ENCODE measurements around the gene TMEM165.

TMEM165 gene

DNA sequence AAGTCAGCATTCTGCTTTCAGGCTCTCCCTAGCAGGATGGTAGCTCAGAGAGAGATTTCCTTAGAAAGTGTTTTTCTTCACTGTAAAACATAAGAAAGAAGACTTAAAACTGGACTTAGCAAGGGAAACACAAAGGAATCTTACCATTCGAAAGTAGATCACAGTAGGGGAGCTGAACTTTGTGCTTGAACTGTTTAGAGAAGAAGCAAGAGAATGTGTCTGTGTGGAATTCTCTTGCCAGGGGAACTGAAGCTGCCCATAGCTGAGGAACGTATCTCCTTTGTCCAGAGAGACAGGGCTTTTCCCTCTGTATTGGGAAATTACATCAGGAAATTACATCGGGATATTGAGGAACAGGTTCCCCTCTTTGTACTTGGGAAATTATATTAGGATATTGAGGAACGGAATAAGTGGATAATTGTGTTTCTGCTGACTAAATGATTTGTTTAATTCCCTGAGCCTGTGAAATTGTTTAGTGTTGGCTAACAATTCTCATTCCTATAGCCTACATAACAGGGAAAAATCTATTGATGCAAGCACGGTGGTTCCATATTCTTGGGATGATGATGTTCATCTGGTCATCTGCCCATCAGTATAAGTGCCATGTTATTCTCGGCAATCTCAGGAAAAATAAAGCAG, 28.6 kb upstream of the TMEM165 start:
- DNase-seq: no peak

DNA sequence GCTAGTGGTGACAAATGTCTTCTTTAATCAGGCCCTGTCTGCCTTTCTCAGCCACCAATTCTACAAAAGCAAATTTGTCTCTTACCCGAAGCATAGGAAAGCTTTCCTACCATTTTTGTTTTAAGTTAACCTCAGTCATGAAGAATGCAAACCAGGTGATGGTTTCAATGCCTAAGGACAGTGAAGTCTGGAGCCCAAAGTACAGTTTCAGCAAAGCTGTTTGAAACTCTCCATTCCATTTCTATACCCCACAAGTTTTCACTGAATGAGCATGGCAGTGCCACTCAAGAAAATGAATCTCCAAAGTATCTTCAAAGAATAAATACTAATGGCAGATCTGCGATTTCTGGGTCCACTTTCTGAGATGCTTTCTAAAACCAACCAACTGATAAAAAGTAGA, 25.8 kb upstream of the TMEM165 start:
- no peak for DNase-seq

DNA sequence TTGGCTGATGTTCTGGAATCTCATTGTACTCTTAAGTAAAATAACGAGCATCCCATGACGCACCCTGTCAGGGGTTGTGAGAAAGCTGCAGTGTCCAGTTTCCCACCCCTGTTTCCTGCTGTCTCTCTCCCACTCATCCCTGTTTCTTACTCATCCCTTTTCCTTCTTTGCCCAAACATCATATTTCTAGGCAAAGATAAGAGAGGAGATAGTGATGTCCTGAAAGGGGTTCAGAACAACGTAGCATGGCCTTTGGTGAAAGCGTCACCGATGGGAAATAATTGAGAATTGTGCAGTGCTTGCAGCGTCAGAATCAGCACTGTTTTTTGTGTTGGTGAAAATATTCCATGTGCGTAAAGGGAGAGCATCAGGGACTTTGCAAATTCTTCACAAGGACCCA, 23.5 kb upstream of the TMEM165 start:
- DNase-seq: no peak

DNA sequence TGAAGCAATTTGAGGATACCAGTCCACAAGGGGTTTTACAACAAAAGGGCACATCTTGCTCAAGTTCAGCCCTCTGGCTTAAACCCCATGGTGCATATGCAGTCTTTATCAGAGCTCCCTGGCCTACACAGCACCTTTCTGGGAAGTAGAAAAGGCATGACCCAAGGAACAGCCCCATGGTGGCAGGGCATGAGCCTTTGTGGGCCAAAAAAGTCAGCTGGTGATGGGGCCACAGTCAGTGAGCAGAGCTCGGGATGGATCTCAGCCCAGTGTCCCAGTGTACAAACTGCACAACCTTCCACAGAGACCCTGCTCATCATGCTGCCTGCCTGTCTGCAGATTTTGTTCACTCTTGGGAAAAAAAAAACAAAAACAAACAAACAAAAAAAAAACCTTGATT, 22.3 kb upstream of the TMEM165 start:
- DNase-seq: no peak

DNA sequence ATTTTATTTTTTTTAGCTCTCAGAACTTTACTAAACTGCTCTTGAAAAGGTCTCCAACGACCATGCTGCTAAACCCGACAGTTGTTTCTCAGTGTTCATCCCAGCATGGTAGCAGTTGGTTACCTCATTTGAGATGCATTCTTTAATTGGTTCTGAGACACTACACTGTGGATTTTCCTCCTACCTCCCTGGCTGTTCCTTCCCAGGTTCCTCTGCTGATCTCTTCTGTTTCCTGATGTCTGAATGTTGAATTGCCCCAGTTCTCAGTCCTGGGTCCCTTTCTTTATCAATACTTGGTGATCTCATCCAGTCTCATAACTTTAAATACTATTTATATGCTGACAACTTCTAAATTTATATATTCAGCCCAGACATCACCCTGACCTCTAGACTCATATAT, 19.1 kb upstream of the TMEM165 start:
- DNase-seq: no peak

DNA sequence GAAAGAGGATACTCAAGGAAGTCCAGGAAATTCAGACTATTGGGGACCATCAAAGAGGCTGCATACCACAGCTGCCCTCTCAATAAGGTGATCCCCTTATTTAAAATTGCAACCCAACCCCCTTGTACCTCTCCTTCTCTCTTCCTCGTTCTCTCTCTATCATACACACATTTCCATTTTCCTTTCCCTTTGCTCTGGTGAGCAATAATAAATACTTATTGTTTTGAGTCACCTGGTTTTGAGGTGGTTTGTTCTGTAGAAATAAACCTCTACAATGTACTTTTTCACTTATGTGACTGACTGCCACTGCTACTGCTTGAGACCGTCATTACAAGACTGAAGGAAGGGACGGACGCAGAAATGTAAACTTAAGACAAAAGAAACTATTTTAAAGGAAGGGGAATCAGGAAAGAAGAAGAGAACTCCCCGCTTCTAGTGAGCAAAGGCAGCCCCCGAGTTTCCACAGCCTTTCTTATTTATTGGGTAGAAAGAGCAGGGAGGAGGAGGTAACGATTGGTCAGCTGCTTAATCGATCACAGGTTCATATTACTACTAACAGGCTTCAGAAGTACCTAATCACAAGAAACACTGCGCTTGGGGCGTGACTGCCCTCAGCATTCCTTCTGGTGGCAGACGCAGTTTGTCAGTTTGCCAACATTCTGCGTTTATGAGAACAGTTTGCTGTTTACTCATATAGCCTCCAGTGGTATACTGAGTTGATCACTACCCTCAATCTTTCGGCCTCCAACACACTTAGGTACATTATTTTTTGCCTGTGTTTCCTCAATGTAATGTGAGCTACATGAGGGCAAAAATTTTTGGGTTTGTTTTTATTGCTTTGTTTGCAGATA, 16.9 kb upstream of the TMEM165 start:
- DNase-seq: no peak

DNA sequence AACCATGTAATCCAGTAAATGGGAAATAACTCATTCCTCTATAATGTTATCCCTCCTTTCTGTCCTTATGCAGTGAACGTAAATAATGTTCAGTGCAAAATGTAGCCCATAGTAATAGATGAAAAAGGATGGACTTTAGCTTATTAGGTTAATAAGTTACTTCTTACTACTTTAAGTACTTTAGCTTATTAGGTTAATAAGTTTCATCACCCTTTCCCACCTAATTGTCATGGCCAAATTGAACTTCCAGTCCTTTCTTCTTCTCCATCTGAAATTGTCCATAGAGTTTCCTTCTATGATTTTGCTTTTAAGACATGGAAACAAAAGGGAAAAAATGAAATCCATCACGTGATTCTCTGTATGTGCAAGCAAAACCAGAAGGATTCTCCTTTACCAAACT, 15.2 kb upstream of the TMEM165 start:
- no peak for DNase-seq

DNA sequence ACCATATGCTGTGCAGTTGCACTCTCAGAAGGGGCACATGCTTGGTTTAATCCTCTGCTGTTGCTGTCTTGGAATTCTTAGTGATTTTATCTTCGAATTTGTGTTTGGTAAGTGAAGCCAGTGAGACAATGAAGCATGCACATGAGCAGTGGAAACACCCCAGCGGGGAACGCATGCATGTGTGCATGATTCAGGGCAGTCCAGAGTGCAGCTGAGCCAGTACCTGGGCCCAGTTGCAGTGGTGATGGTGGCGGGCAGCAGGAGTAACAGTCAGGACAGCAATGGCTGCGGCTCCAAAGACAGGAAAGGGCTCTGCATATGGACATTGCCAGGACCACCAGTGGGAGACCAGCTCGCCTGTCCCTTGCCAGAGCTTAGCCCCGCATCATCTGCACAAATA, 14.3 kb upstream of the TMEM165 start:
- no peak for DNase-seq

DNA sequence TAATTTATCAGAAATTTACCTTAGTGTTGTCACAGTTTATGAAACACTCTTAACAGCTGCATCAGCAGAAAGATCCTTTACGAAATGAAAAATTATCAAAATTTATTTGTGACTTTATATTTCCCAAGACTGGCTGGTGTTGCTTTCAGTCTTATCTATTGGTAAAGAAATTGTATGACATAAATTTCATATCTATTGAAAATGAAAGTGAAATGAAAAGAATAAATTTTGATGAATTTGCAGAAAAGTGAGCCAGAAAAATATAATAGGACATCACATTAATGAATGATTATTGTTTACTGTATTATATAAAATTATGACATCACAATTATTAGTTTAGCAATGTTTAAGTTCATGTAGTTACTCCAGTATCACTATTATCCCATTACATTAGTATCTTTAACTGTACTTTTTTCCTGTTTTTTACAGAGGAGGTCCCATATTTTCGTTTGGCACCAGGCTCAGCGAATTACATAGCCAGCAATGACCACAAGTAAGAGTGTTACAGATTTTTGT, 13.2 kb upstream of the TMEM165 start:
- no peak for DNase-seq

DNA sequence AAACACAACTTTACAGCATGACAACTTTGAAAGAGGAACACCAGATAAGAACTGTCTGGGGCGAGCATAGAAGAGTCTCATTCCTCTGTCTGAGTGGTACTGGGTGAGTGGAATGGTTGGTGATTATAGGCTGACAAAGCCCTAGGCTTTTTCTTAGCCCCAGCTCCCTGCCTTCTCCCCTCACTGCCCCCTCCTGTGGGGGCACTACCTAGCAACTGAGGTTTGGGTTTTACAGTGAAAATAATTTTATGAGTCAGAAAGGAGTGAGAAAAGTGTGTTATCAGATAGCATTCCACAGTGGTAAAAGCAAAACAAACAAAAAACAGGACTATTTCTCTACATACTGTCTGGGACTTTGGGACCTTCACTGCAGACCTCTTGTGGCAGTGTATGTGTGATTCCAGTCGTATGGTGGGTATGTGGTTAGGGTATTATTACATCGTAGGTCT, 10.5 kb upstream of the TMEM165 start:
- DNase-seq: no peak

DNA sequence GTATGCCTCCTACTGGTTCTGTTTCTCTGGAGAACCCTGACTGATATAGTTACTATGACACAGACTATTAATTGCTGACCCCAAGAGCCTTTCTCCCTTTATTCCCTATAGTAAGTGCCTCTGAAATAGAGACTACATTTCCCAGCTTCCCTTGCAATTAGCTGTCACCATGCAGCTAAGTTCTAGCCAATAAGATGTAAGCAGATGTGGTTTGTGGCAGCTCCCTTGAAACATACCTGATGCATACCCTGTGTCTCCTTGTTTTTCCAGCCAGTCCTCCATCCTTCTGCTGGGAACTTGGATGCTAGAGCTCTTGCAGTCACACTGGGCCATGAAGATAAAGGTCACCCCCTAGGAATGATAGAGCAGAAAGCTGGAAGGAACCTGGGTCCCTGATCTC, 9.7 kb upstream of the TMEM165 start:
- peak; percentile 74 to 87 for DNase-seq

DNA sequence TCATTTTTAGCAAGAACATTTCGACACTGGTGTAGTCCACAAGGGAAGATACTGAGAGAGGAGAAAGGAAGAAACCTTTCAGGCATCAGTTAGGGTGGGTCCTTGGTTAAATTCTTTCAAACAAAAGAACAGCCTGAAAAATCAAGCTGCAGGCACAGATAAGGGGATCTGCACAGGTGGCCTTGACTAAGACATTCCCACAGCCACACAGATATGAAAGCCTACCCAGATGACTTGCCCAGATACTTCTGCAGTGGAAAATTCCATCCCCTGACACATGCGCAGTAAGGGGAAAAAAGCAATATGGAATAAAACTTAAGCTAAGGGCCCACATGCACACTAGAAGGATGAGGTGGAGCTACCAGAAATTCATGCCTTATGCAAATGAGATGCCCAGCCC, 8.9 kb upstream of the TMEM165 start:
- DNase-seq: no peak

DNA sequence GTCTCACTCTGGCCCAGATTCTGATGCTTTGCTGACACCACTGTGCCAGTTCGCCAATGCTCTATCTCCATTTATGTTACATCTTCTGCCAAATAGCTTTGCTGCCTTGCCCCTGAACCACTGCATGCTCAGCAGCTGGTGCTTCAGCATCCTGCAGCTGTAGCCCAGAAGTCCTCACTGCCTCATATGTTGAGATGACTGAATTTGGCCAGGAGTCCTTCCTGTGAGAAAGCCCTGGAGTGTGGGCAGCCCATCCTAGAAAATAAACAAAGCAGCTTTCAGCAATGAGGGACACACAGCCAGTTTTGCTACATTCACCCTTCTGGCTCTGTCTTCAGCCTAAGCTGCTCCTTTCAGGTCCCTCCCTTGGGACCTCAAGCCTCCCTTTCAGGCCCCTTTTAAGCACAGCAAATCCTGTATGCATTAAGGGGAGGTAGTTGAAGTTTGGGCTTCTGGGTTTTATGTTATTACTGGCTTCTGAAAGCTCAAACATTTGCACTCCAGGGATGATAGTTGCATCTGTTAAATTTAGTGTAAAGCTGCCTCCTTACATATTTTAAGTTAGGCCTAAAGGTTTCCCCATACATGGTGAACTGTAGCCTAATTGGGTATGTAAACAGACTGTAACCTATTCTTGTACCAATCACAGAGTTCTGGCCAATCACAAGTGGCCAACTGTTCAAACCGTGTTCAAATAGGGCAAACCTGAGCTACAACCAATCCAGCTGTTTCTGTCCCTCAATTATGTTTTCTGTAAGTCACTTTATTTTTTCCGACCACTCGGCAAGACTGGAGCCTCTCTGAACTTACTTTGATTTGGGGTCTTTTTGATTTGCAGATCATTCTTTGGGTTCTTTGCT, 2.1 kb upstream of the TMEM165 start:
- DNase-seq: no peak

DNA sequence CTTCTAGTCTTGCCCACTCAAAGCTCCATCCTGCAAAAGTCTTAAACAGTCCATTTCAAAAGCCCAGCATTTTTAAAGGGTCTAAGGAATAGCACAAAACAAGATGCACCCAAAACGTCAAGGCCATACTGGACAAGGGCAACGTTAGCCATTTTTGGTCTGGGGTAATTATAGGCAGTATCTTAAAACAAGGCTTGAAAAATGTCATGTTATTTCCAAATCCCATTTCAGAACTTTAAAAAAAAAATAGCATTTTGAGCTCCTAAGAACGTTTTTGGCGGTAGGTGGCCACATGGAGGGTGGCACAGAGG, 584 bp upstream of the TMEM165 start:
- no peak for DNase-seq

DNA sequence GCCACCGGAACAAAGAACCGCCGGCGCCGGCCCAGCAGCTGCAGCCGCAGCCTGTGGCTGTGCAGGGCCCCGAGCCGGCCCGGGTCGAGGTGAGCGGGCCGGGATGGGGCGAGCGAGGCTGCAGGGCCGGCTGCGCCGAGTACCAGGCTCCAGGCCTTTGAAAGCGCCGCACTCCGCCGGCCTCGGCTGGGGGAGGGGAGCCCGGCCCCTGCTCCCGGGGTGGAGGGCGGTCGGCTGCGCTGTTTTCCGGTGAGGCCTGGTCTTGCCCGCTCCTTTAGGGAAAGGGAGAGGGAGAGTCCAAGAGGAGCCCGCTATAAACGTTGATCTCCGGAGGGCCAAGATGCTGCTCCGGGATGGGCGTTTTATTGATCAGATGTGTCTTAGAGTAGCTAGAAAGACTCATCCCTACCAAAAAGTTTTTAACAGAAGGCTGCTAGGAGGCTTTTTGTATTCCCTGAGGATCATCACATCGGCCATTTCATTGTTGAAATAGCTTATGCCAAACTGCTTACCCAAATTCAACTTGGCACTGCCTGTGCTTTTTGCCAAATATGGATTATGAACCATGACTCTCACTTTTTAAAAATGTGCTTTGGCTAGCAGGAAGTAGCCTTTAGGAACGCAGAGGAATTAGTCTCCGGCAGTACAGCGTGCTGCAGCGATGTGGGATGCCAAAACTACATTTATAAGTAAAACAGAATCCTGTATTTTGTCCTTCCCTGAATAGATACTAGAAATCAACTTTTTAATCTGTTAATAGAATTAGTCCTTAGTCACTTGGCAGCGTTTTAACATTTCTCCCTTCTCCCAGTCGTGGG, 760 bp downstream of the TMEM165 start:
- DNase-seq: peak; percentile 75 to 85

DNA sequence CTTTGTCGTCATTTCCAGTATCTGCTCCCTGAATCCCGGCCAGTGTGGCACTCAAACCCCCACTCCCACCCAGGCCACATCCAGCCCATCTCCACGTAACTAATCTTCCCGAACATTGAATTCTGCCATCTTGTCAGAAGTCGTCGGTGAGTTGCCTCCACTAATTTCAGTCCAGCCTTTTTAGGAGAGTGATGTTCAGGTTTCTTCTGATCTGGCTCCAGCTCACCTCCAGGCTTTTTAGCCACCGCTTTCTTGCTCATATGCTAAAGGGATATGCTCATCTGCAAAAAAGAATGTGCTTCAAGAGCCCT, 1.3 kb downstream of the TMEM165 start:
- DNase-seq: peak; percentile 48 to 90

DNA sequence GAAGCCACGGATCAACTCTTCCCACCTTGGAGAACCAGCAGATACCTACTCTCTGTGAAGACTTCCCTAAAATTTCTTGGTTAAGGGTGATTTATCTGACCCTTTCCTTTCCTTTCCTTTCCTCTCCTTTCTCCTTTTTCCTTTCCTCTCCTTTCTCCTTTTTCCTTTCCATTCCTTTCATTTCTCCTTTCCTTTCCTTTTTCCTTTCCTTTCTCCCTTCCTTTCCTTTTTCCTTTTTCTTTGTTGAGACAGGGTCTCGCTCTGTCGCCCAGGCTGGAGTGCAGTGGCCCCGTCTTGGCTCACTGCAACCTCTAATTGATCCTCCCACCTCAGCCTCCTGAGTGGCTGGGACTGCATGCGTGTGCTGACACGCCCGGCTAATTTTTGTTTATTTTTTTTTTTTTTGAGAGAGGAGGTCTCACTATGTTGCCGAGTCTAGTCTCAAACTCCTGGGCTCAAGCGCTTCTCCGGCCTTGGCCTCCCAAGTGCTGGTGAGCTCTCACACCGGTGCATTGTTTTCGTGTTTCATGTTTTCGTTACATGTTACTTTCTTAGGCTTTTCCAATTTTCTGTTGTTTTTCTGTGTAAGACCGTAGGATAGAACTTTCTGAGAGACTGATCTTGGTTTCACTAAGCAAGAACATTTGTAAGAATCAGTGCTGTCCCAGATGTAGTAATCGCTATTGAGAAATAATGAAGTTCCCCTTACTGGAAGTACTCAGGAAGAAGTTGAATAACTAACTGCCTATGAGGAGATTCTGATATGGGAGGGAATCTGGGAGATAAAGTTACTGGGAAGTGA, 2.0 kb downstream of the TMEM165 start:
- peak; percentile 92 to 95 for DNase-seq

DNA sequence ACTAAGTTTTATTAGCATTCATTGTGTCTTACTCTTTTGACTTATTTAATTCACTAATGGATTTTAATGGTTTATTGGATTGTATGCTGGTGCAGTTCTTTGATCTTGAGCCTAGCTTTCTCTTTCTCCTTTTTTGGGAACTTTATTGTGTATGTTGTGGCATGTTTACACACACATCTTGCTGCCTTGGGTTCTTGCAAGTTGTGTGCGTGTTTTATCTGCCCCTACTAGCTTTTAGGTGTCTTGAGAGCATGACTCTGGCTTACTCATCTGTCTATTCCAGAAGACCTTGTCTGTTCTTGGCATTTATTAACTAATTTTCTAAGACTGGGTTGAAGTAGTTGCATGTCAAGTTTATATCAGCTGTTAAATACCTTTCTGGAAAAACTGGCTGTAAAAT, 2.7 kb downstream of the TMEM165 start:
- no peak for DNase-seq

DNA sequence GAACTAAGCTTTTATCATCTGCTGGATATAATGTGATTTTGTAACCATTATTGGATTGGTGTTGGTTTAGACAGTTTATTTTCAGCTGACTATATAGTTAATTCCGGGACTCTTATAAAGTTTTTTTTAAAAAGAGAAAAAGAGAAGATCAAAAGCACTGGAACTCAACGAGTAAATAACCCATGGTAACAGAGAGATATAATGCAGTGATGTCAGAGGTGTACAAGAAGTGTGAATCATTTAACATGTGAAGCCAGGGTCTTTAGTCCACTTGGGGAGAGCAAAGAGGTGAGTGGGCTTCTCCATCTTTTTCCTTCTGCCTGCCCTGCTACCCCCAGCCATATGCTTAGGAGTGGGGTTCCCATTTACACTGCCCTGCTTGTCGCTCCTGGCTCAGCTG, 3.2 kb downstream of the TMEM165 start:
- DNase-seq: peak; percentile 31 to 64

DNA sequence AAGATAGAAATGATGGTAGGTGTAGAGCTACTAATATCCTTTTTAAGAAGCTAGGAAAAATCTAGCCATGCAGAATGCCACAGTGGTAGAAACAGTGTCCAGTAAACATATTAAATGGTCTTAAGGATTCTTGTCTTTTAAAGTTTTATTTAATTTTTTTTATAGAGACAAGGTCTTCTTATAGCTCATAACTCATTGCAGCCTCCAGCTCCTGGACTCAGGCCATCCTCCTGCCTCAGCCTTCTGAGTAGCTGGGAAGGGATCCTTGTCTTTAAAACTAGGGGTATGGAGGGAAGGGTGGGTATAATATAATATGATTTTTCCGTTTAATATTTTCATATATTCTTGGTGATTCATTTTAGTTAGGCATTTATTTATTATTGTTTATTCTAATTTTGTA, 3.8 kb downstream of the TMEM165 start:
- peak in 1 of 2 experiments; percentile 57 for DNase-seq

DNA sequence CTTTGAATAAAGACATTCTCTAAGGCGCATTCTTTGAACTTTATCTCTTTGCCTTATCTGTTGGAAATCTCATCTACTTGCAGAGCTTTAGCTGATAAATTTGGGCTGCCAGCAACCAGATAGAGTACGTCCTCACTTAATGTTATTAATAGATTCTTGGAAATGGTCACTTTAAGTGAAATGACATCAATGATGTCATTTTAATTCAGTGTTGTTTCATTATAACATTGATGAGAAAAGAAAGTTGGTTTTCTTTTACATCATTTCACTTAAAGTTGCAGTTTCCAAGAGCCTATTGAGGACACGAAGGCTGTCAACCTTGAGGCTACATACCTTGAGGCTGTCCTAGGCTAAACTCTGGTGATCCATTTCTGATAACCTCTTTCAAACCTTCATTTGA, 9.3 kb downstream of the TMEM165 start:
- DNase-seq: no peak

DNA sequence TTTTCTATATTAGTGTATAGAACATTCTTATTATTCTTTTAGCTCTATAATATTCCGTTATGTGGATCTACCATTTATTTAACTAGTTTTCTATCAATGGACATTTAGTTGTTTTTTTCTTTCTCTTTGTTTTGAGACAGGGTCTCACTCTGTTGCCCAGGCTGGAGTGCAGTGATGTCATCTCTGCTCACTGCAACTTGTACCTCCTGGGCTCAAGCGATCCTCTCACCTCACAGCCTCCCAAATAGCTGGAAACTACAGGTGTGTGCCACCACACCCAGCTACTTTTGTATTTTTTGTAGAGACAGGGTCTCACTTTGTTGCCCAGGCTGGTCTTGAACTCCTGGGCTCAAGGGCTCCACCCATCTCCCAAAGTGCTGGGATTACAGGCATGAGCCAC, 10.8 kb downstream of the TMEM165 start:
- no peak for DNase-seq

All from Kasumi-1 (cell line).